Stimulated activated CD4-positive, alpha-beta T cell treated with anti-CD3 and anti-CD28 coated beads, Interleukin-1b, Interleukin-23, amount 100 ng/mL, for 24 hours (primary cell): Measurements from ENCODE around the gene SLC2A8.

Source experiments
- DNase-seq, 4 experiments: peaks; one replicate each; pipeline ENCODE4 v3.0.0-alpha.2; 2020; ENCODE audit warnings: low read depth in 4 of 4, low spot score in 1 of 4

SLC2A8 gene

GRCh38 chr9:127396808-127397645 lies at the start of gene SLC2A8:
Gene SLC2A8 (plus strand): TSS chr9:127397169. CDS start chr9:127397231, 62 bp downstream.
- DNase-seq = peak; percentile 40 to 82 (median 60)

GRCh38 chr9:127347831-127348776 lies 48.9 kb upstream of the SLC2A8 start:
- DNase-seq = no peak

- DNase-seq = no peak
Measured at GRCh38 chr9:127349483-127350113, 47.4 kb upstream of the SLC2A8 start.

GRCh38 chr9:127351182-127352166 lies 45.5 kb upstream of the SLC2A8 start:
- DNase-seq = no peak

- no peak for DNase-seq
Measured at GRCh38 chr9:127353882-127354281, 43.1 kb upstream of the SLC2A8 start.

GRCh38 chr9:127356906-127357305 lies 40.1 kb upstream of the SLC2A8 start:
- no peak for DNase-seq

GRCh38 chr9:127358023-127358535 lies 38.9 kb upstream of the SLC2A8 start:
- no peak for DNase-seq

- DNase-seq = no peak
Measured at GRCh38 chr9:127358770-127359169, 38.2 kb upstream of the SLC2A8 start.

GRCh38 chr9:127360250-127360649 lies 36.7 kb upstream of the SLC2A8 start:
- DNase-seq = no peak

- DNase-seq = no peak
Measured at GRCh38 chr9:127360829-127361228, 36.1 kb upstream of the SLC2A8 start.

- DNase-seq = no peak
Measured at GRCh38 chr9:127361561-127361960, 35.4 kb upstream of the SLC2A8 start.

- no peak for DNase-seq
Measured at GRCh38 chr9:127362829-127363228, 34.1 kb upstream of the SLC2A8 start.

GRCh38 chr9:127365461-127365860 lies 31.5 kb upstream of the SLC2A8 start:
- DNase-seq = no peak

- no peak for DNase-seq
Measured at GRCh38 chr9:127366594-127366993, 30.4 kb upstream of the SLC2A8 start.

GRCh38 chr9:127368852-127369402 lies 28.0 kb upstream of the SLC2A8 start:
- DNase-seq = no peak

- no peak for DNase-seq
Measured at GRCh38 chr9:127369428-127369827, 27.5 kb upstream of the SLC2A8 start.

- no peak for DNase-seq
Measured at GRCh38 chr9:127370147-127370579, 26.8 kb upstream of the SLC2A8 start.

GRCh38 chr9:127370672-127371648 lies 26.0 kb upstream of the SLC2A8 start:
- no peak for DNase-seq
